Measurements from ENCODE around the gene SLC6A17.

Gene SLC6A17

GRCh38 chr1:110135666-110136065 is 14.6 kb upstream of the SLC6A17 start:
- no peak for DNase-seq (ENCODE audit: low read depth)

- DNase-seq (ENCODE audit: low read depth) = no peak
These were observed 13.4 kb upstream of the SLC6A17 start for GRCh38 chr1:110136911-110137310.

GRCh38 chr1:110138956-110139355 is 11.3 kb upstream of the SLC6A17 start:
- DNase-seq (ENCODE audit: low read depth) = no peak

DNA sequence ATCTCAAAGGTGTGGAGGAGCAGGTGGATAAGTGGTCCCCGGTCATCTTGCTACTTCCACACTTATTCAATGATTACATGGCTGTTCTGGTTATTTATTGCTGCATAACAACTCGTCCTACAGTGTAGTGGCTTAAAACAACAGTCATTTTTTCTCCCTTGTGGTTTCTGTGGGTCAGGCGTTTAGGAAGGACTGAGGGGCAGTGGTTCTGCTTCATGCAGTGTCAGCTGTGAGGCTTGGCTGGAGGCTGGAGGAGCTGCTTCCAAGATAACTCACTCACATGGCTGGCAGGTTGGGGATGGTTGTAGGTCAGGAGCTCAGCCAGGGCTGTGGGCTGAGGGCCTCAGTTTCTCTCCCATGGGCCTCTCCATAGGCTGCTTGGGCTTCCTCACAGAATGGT is 5.9 kb upstream of the SLC6A17 start:
- DNase-seq (ENCODE audit: low read depth) = no peak

DNA sequence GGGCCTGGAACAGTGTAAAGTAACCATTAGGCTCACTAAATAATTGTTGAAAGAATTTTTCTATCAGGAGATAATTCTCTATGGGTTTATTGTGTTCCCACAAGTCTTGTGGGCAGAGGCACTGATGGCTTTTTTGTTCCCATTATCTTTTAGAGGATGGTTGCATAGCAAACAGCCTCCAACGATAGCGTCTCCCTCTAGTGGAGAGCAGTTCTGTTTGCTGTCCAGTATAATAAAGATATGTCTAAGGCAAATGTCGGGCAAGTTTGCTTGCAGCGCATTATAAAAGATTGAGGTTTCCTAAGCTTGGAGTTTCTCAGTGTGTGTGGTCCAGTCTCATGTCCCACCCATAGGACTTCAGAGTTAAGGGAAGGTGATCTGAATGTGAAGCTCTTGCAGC is 1.3 kb upstream of the SLC6A17 start:
- no peak for DNase-seq (ENCODE audit: low read depth)

GRCh38 chr1:110151175-110151669 is 928 bp downstream of the SLC6A17 start:
- no peak for DNase-seq (ENCODE audit: low read depth)

GRCh38 chr1:110152133-110152785 is 2.0 kb downstream of the SLC6A17 start:
- DNase-seq (ENCODE audit: low read depth) = no peak

- DNase-seq (ENCODE audit: low read depth) = no peak
These were observed 3.2 kb downstream of the SLC6A17 start for GRCh38 chr1:110153407-110153950.

DNA sequence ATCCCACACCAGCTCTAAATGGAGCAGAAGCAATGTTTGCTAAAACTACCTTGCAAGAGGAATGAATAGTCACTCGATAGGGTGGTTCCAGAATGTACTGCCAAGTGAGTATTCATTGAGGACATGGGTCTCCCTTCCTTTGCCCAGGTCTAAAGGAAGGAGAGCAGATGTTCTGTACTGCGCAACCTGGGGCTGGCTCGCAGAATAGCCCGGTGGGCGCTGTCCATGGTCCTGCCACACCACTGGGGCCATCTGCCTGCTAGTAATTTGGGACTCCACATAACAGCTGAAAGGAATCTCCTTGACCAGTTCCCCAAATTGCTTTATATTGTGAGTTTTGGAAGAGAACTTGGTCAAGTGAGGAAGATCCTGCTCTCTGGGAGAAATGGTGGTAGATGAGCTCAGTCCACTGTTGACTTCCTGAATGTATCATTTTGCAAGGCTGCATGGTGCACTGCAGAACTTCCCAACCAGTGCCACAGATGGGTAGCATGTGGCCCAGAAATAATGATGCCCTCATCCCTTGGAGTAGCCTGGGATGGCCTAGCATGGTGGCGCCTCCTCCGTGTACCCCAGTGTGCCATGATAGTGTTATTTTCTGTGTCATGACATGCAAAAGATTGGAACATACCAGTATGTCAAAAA is 5.7 kb downstream of the SLC6A17 start:
- peak; percentile 7 for DNase-seq (ENCODE audit: low read depth)

DNA sequence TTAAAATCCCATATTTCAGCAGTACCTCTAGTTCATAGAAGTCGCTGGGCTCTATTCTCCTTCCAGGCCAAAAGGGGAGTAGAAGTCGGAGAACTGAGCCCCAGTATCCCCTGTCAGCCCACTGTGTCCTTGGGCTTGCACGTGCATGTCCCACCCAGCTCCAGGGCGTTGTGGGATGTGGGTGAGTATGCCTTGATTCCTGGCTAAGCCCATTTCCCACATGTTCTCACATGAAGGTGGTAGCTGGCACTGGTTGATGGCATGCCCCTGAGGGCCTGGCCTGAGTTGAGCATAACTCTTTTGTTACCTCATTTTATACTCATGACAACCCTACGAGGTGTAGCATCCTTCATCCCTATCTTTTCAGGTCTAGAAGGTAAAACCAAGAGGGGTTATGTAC is 8.0 kb downstream of the SLC6A17 start:
- no peak for DNase-seq (ENCODE audit: low read depth)

- DNase-seq (ENCODE audit: low read depth) = no peak
These were observed 8.9 kb downstream of the SLC6A17 start for GRCh38 chr1:110159168-110159567.

- DNase-seq (ENCODE audit: low read depth) = no peak
These were observed 10.3 kb downstream of the SLC6A17 start for GRCh38 chr1:110160538-110161100.

- DNase-seq (ENCODE audit: low read depth) = no peak
These were observed 10.9 kb downstream of the SLC6A17 start for GRCh38 chr1:110161165-110161564.

GRCh38 chr1:110161849-110162248 is 11.6 kb downstream of the SLC6A17 start:
- no peak for DNase-seq (ENCODE audit: low read depth)

- no peak for DNase-seq (ENCODE audit: low read depth)
These were observed 13.3 kb downstream of the SLC6A17 start for GRCh38 chr1:110163591-110163990.

DNA sequence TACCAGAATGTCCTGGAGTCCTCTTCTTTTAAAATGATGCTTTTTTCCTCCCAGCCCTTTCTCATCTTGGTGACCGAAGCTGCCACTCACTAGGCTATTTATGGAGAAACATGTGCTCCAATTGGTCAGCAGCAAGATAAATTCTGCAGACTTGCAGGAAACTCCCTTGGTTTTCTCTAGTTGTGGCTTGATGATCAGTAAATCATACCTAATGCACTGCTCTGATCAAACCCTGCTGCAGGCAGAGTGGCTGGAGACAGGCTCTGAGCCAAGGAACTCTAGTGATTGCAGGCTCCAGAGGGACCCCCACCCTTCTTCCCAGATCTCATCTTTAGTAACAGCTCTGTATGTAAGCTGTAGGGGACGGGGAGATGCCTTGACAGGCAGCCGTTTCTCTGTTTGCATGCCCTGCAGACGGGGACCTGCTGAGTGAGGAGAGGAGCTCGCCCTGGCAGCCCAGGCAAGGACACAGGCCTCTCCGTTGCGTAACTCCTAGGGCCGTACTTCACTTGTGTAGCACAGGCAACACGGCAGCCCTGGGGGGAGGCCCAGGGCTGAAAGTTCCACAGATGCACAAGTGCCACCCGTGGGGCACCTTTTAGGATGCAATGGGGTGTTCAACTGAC is 14.5 kb downstream of the SLC6A17 start:
- no peak for DNase-seq (ENCODE audit: low read depth)

- DNase-seq (ENCODE audit: low read depth) = no peak
These were observed 15.5 kb downstream of the SLC6A17 start for GRCh38 chr1:110165761-110166231.

- no peak for DNase-seq (ENCODE audit: low read depth)
These were observed 16.6 kb downstream of the SLC6A17 start for GRCh38 chr1:110166861-110167260.

- DNase-seq (ENCODE audit: low read depth) = no peak
These were observed 20.8 kb downstream of the SLC6A17 start for GRCh38 chr1:110170766-110171733.

DNA sequence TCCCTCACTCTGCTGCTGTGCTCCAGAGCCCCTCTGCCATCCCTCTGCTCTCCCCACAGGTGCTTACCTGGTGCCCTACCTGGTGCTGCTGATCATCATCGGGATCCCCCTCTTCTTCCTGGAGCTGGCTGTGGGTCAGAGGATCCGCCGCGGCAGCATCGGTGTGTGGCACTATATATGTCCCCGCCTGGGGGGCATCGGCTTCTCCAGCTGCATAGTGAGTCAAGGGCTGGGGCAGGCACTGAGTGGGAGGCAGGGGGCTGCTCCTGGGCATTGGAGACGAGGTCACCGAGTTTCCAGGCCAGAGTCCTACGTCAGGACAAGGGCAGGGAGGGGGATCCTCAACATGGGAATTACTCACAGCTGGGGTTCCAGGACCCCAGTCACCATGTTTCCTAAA is 21.7 kb downstream of the SLC6A17 start:
- DNase-seq (ENCODE audit: low read depth) = no peak

DNA sequence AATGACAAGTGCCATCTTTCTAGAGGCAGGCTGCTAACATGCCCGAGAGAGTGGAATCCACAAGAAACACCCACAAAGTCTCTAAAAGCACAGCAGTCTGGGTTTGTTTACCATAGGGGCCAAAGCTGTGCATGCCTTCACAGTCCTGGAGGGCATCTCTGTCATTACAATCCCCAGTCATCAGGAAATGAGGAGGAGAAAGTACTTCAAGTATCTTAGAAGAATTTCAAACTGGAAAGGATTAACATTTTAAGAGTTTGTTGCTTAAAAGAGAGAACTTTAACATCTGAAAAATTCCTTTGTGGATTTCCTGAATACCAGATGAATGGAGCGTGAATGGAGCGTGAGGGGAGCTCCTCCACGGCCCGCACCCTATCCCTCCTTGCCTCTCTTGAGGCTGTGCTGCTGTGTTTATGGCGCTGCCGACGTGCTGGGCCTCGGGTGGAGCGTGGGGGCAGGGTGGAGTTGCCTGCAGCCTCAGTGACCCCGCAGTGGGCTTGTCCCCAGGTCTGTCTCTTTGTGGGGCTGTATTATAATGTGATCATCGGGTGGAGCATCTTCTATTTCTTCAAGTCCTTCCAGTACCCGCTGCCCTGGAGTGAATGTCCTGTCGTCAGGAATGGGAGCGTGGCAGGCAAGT is 23.3 kb downstream of the SLC6A17 start:
- DNase-seq (ENCODE audit: low read depth) = no peak

All from activated gamma-delta T cell treated with anti-CD3 and anti-CD28 coated beads, Interleukin-2, amount 50 U/mL, for 16 hours (primary cell).